Skin of body (tissue), 3 donors: ENCODE measurements around the gene XRN1. TPM values are rescaled to one million over a fixed set of nuclear protein-coding genes. Genes with fewer than 3 reads are reported as not detected.

Experiments used
- DNase-seq: peaks from one replicate; lab custom pipeline; 2025; lab: John Stamatoyannopoulos, UW
- small RNA-seq: library from RNA; depleted of rRNA; stranded (forward); fragments of <200 nt; gene quantifications from one replicate; pipeline ENCODE3, GENCODE V24; 2014; ENCODE audit warnings: low replicate concordance
- total RNA-seq: library from RNA; depleted of rRNA; stranded (reverse); fragments of >200 nt; gene quantifications from one replicate; pipeline ENCODE4 v1.2.3, GENCODE V29; 2014

Gene XRN1
- total RNA-seq, 1 donor from 2014 or later = 110 TPM

DNA sequence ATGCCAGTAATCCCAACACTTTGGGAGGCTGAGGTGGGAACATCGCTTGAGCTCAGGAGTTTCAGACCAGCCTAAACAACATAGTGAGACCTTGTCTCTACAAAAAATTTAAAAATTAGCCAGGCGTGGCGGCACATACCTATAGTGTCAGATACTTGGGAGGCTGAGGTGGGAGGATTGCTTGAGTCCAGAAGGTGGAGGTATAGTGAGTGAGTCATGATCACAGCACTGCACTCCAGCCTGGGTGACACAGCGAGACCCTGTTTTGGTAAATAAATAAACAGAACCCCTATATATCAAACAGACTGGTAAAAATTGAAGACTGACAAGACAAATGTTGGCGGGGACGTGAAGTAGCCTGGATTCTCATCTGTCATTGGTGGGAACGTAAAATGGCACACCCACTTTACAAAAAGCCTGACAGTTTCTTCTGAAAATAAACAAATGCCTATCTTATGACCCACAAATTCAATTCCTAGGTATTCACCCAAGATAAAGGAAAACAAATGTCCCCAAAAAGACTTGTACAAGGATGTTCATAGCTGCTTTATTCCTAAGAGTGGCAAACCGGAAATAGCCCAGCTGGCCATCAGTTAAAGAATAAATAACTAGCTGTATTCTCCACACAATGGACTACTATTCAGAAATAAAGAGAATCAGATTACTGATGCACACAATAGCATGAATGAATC is 175.5 kb downstream of the XRN1 start:
- DNase-seq = no peak

DNA sequence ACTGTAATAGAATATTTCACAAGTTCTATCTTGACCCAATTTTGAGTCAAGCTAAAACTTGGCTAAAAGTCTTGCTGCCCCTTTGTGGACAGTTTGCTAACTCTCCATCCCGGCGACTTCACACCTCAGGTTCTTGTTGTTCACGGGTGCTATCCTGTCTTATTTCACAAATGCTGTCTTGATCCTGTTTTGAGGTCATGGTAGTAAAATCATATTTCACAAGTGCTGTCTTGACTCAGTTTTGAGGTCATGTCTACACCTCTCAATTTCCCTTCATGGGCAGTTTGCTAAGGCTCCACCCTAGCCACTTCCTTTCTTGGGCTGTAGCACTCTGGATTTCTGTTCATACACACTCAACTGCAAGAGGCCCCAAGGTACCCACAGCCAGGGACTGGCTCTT is 177.4 kb downstream of the XRN1 start:
- DNase-seq = no peak

DNA sequence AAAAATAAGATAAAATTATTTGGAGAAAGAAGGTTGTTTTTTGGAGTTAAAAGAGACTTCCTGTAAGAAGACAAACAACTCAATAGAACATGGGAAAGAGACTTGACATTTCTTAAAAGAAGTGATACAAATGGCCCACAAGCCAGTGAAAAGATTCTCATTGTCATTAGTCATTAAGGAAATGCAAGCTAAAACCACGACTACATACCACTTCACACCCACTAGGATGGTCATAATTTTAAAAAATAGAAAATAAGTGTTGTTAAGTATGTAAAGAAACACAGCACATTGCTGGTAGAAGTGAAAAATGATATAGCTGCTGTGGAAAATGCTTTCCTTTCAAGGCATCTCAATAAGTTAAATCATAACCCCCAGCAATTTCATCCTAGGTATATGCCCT is 178.1 kb downstream of the XRN1 start:
- no peak for DNase-seq

DNA sequence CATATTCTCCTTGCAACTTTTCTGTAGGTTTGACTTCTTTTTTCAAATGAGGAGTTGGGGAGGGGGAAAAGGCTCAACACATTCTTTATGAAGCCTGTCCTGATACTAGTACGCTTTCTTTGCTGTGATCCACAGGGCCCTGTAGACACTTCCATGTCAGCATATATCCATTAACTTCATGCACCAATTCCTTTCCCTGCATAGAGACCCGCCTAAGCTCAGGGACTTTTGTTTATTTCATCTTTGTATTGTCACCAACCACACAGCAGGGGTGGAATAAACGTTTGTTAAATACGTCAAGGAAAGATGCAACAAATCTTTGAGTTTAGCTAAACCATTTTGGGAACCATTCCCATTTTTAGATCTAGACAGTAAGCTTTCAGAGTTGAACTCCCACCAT is 179.4 kb downstream of the XRN1 start:
- no peak for DNase-seq

DNA sequence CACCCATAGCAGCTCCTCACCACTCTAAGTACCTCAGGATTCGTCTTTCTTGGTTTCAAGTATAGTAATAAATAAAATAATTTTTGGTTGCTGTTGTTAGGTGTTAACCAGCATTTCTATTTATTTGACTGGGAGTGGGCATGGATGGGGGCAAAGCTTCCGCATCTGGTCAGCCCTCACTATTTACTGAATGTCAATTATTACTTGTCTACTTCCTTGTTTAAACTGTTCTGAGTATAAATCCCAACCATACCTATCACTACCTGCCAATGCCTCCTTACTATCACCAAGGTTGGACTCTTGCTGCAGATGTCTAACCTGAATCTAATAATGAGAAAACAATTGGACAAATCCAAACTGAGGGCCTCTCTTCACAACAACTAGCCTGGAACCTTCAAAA is 180.6 kb downstream of the XRN1 start:
- no peak for DNase-seq

DNA sequence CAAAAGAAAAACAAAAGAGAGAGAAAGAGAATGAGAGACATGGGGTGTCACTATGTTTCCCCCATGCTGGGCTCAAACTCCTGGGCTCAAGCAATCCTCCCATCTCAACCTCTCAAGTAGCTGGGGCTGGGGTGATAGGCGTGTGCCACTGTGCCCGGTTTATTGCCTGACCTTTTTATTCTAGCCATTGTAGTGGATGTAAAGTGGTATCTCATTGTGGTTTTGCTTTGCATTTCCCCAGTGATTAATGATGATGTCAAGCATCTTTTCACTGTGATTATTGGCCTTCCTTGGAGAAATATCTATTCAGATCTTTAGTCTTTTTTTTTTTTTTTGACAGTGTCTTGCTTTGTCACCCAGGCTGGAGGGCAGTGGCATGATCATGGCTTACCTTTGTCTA is 184.7 kb downstream of the XRN1 start:
- DNase-seq = no peak

DNA sequence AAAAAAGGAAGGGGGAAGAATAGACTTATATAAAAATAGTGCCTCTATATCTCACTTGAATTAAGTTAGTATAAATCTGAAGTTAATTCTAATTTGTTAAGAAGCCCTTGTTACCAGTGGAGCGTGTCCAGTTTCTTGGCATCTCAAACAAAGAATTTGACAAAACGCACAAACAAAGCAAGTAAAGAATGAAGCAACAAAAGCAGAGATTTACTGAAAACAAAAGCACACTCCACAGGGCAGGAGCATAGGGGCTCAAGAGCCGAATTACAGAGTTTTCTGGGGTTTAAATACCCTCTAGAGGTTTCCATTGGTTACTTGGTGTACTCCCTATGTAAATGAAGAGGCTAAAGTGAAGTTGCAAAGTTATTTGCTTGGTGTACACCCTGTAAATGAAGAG is 188.5 kb downstream of the XRN1 start:
- no peak for DNase-seq

DNA sequence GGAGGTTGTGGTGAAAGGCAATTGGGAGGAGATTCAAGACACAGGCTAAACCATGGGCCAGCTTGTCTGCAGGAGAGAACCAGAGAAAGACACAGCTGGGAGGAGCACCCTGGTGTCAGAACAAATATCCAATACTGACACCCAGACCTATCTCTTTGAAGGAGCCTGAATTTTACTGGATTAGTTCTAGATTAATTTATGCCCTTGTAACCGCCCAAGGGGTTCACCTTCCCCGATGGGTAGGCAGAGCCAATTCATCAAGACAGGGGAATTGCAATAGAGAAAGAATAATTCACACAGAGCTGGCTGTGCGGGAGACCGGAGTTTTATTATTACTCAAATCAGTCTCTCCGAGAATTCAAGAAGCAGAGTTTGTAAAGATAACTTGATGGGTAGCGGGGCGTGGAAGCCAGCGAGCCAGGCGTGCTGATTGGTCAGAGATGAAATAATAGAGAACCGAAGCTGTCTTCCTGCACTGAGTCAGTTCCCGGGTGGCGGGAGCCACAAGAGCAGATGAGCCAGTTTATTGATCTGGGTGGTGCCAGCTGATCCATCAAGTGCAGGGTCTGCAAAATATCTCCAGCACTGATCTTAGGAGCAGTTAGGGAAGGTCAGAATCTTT is 191.0 kb downstream of the XRN1 start:
- no peak for DNase-seq

Small RNA genes lying within 50 kb of the gene (small RNA-seq; reads per million reads assigned to genes)
- gene RNU1-100P = not detected
- gene RNU6-1294P = not detected

Other genes with a start within 250 kb of the XRN1 start
- 27.9 TPM for gene GK5, start 222.5 kb downstream of the XRN1 start, total RNA-seq
- 31.2 TPM for gene ATR, start 130.7 kb upstream of the XRN1 start, total RNA-seq
- 1.4 TPM for gene PLS1, start 148.4 kb upstream of the XRN1 start, total RNA-seq